Uterus (tissue), 4 donors: ENCODE measurements around the gene FANCE. TPM values are rescaled to one million over a fixed set of nuclear protein-coding genes. Genes with fewer than 3 reads are reported as not detected.

Source experiments
- DNase-seq, 2 donors: peaks; one replicate each; pipeline ENCODE4 v3.0.0-alpha.2; 2019 to 2020
- H3K27ac ChIP-seq, 2 donors: fragments of 200-600 bp; sonication (generic); 1 replicate in 1 of 2; 2 replicates in 1 of 2; pipeline ENCODE4 v1.5.1; 2016 to 2018
- H3K27me3 ChIP-seq, 2 donors: fragments of 200-600 bp; sonication (generic); one replicate each; pipeline ENCODE4 v1.5.1; 2018 to 2019; ENCODE audit warnings: control low read depth in 1 of 2
- H3K36me3 ChIP-seq, 2 donors: fragments of 200-600 bp; sonication (generic); one replicate each; pipeline ENCODE4 v1.5.1; 2019; ENCODE audit warnings: control low read depth in 1 of 2
- H3K4me1 ChIP-seq, 2 donors: fragments of 200-600 bp; sonication (generic); one replicate each; pipeline ENCODE4 v1.5.1; 2018 to 2019; ENCODE audit warnings: control low read depth in 1 of 2
- H3K4me3 ChIP-seq, 2 donors: fragments of 200-600 bp; sonication (generic); 1 replicate in 1 of 2; 2 replicates in 1 of 2; pipeline ENCODE4 v1.5.1; 2018 to 2019; ENCODE audit warnings: mild to moderate bottlenecking in 1 of 2
- H3K9me3 ChIP-seq, 2 donors: fragments of 200-600 bp; sonication (generic); one replicate each; pipeline ENCODE4 v1.5.1; 2019; ENCODE audit warnings: control low read depth in 1 of 2
- POLR2A ChIP-seq, 2 donors: fragments of 450-650 bp; IDR thresholded peaks; one replicate each; pipeline ENCODE4 v1.6.1; 2016; ENCODE audit warnings: antibody characterized with exemption in 2 of 2, mild to moderate bottlenecking in 1 of 2, moderate library complexity in 1 of 2
- intact Hi-C: fragments of 100-400 bp; cut with DNase I; formaldehyde crosslinking; loops from one replicate; pipeline ENCODE4 v1.15.1; 2023; ENCODE audit warnings: low total_unique reads
- total RNA-seq, 4 donors: library from RNA; depleted of rRNA in 3 of 4; stranded (reverse); fragments of >200 nt in 3 of 4; gene quantifications; one replicate each; pipeline versions ENCODE4 v1.1.0 to v1.2.4, GENCODE V29; 2014 to 2023
- TF ChIP-seq, protein P1 (sequence below), 4 experiments: fragments of 200-600 bp in 2 of 4; fragments of 450-650 bp in 2 of 4; sonication (generic) in 2 of 4; IDR thresholded peaks; one replicate each; pipeline ENCODE4 v1.5.1; 2016 to 2019; ENCODE audit warnings: antibody characterized with exemption in 4 of 4, mild to moderate bottlenecking in 2 of 4, moderate library complexity in 1 of 4
- donor health status: DM: yes; HTN: yes; CAD: no.

Gene FANCE
- total RNA-seq, 4 donors from 2014 or later: 9.6 to 19.1 (median 11.4) TPM

DNA sequence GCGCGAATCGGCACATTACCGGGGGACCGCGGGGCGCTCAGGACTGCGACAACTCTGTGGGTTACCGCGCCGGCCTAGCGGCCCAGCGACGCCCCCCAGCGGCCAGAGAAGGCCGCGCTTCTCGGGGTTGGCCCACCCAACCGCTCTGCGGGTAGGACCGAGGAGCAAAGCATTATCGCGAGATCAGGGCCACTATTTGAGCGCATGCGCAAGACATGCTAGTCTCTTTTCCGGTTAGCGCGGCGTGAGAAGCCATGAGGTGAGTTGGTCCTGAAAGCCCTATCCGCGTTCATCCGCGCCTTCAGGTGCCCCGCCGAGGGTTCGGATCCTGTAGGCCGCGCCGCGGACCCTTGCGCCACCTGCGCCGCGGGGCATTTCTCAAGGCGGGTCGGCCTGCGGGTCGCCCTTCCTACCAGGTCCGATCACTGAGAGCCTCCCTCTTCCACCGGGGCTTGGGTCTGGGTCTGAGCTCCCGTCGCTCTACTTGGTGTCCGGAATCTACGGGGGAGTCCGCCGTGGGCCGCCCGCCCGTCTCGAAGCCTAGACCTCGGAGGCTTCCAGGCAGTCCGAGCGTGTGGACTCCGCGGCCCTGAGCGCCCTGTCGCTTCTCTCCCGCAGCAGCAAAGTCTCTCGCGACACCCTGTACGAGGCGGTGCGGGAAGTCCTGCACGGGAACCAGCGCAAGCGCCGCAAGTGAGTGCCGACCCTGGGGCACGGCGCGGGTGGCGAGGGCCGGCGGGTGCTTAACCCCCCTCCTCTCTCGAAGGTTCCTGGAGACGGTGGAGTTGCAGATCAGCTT, 16.2 kb downstream of the FANCE start, which contains the start of gene RPL10A:
Gene RPL10A (plus strand): TSS at position 221 of the 799 bp plus-strand sequence. CDS start 34 bp downstream, at position 255.
- Histone ChIP-seq H3K27me3 (no peaks in the 10 kb centered on the region), H3K4me1 (peaks cover 0 to 7% of the 10 kb centered on the region in 2 donors), H3K9me3 (no peaks in the 10 kb centered on the region), H3K27ac (peak within 1 kb of the TSS; percentile 85 to 93), H3K4me3 (peak within 1 kb of the TSS; percentile 67 to 71), H3K36me3 (no peaks in the 10 kb centered on the region)
- intact Hi-C loops: no loop called here
- peak; percentile 85 to 96 for TF ChIP-seq POLR2A (IDR thresholded peaks at IDR 0.05)
- TF ChIP-seq, protein P1, sequence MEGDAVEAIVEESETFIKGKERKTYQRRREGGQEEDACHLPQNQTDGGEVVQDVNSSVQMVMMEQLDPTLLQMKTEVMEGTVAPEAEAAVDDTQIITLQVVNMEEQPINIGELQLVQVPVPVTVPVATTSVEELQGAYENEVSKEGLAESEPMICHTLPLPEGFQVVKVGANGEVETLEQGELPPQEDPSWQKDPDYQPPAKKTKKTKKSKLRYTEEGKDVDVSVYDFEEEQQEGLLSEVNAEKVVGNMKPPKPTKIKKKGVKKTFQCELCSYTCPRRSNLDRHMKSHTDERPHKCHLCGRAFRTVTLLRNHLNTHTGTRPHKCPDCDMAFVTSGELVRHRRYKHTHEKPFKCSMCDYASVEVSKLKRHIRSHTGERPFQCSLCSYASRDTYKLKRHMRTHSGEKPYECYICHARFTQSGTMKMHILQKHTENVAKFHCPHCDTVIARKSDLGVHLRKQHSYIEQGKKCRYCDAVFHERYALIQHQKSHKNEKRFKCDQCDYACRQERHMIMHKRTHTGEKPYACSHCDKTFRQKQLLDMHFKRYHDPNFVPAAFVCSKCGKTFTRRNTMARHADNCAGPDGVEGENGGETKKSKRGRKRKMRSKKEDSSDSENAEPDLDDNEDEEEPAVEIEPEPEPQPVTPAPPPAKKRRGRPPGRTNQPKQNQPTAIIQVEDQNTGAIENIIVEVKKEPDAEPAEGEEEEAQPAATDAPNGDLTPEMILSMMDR (IDR thresholded peaks at IDR 0.05): peak; percentile 98 to 99 (median 98)
- DNase-seq: peak; percentile 97 to 98

DNA sequence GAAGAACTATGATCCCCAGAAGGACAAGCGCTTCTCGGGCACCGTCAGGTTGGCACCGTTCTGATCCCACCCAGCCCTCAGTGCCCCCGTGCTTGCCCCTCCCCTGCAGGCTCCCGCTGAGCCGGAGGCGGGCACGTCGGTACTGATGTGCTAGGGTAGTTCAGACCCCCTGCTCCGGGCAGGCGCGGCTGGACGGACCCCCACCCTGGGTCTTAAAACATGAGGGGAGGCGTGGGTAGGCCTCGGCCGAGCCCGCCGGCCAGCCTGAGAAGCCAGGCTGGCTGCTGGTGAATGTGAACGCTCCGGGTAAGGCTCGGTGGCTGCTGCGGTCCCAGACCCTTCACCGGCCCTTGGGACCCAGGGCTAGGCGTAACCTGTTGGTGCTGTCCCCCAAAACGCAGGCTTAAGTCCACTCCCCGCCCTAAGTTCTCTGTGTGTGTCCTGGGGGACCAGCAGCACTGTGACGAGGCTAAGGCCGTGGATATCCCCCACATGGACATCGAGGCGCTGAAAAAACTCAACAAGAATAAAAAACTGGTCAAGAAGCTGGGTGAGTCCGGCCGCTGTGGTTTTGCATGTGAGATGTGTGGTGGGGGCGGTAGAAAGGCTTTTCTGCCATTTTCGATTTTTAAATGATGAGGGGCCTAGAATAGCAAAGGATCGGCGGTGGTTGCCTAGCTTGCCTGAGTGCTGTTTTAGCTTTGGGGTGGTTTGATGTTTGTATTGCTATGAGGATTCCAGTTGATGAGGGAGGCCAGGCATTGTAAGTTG, 17.0 kb downstream of the FANCE start:
- H3K27me3 ChIP-seq: no peaks in the 10 kb centered on the region
- DNase-seq: peak in 1 of 2 donors; percentile 53
- intact Hi-C loops: no loop called here

GRCh38 chr6:35469751-35470662, 17.9 kb downstream of the FANCE start:
- Histone ChIP-seq H3K27ac (peak overlapping the region; percentile 85 to 93), H3K27me3 (no peaks in the 10 kb centered on the region), H3K9me3 (no peaks in the 10 kb centered on the region), H3K4me3 (peak overlapping the region; percentile 67 to 71), H3K36me3 (no peaks in the 10 kb centered on the region), H3K4me1 (peaks cover 0 to 7% of the 10 kb centered on the region in 2 donors)
- TF ChIP-seq, protein P1 (IDR thresholded peaks at IDR 0.05): no peak
- no peak for TF ChIP-seq POLR2A (IDR thresholded peaks at IDR 0.05)
- intact Hi-C loops: no loop called here
- DNase-seq: peak; percentile 52 to 63

More for the DNA sequence above, 17.0 kb downstream of the FANCE start:
- no peak for TF ChIP-seq POLR2A (IDR thresholded peaks at IDR 0.05)
- TF ChIP-seq, protein P1 (IDR thresholded peaks at IDR 0.05): no peak
- peak overlapping the region; percentile 67 to 71 for H3K4me3 ChIP-seq
- H3K4me1 ChIP-seq: peaks cover 0 to 7% of the 10 kb centered on the region in 2 donors
- H3K36me3 ChIP-seq: no peaks in the 10 kb centered on the region
- H3K9me3 ChIP-seq: no peaks in the 10 kb centered on the region
- peak overlapping the region; percentile 85 to 93 for H3K27ac ChIP-seq

DNA sequence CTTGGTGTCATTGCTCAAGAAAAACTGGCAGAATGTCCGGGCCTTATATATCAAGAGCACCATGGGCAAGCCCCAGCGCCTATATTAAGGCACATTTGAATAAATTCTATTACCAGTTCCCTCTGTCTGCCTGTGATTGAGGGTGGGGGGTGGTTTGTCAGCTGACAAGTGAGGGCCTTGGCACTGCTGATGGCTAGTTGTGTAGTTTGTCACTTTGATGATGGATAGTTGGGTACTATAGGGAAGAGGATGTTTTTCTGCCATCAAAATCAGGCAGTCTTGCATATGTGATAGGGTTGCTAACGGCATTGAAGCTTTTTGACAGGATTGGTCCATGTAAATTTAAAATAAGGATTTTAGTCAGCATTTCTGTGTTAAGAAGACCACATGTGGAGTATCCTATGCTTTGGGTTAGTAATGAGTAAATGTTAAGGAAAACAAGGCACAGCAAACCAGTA, 18.6 kb downstream of the FANCE start:
- DNase-seq: no peak
- no peak for TF ChIP-seq POLR2A (IDR thresholded peaks at IDR 0.05)
- TF ChIP-seq, protein P1 (IDR thresholded peaks at IDR 0.05): no peak
- Histone ChIP-seq H3K9me3 (no peaks in the 10 kb centered on the region), H3K27me3 (no peaks in the 10 kb centered on the region), H3K27ac (peak overlapping the region; percentile 85 to 93), H3K4me3 (no peak overlapping the region), H3K36me3 (no peaks in the 10 kb centered on the region), H3K4me1 (peaks cover 0 to 7% of the 10 kb centered on the region in 2 donors)
- intact Hi-C loops: no loop called here
